ENCODE data around the gene NR0B2. TPM values are rescaled to one million over a fixed set of nuclear protein-coding genes. Genes with fewer than 3 reads are reported as not detected.

Gene NR0B2
- total and polyA plus RNA-seq, 2 of the 13 experiments (the other 11 are each of a cell fraction or from before 2014, with no cell fraction given), result 72.5 to 133 TPM

DNA sequence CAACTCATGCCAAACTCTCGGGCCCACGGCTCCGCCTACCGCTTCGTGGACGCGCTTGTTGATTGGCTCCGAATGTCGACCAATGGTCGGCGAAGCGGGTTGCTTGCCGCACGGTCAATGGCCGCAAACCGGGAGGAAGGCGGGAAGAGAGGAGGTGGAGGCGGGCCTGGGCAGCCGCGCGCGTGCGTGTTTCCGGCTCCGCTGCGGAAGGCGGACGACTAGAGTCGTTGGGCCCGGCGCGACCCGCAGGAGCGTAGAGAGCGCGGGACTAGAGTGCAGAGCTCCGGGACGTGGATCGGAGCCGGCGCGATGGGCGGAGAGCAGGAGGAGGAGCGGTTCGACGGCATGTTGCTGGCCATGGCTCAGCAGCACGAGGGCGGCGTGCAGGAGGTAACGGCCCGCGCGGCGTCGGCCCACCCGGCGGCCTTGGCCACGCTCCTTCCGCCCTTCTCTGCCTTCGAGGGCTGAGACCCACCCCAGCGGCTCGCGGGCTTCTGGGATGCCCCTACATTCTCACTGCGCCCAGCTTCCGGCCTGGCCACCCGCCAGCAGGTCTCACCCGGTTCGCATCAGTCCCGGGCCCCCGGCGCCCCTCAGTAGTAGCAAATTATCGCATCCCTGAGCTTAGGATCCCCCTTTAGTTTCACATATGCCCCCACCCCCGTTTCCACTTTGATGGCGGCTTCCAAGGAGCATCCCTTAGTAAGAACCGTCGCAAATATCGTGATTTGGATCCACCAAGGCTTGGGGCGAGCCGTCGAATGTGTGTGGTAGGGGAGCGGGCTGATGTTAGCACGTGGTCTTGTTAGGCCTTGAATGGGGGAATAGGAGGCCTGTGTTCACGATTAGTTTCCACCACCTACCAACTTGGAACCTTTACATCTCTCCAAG, 8.0 kb upstream of the NR0B2 start, which contains the start of gene NUDC (continued):
- TF ChIP-seq, protein P1, sequence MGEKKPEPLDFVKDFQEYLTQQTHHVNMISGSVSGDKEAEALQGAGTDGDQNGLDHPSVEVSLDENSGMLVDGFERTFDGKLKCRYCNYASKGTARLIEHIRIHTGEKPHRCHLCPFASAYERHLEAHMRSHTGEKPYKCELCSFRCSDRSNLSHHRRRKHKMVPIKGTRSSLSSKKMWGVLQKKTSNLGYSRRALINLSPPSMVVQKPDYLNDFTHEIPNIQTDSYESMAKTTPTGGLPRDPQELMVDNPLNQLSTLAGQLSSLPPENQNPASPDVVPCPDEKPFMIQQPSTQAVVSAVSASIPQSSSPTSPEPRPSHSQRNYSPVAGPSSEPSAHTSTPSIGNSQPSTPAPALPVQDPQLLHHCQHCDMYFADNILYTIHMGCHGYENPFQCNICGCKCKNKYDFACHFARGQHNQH (CRISPR knock-in tag; IDR thresholded peaks at IDR 0.05), result peak; percentile 67; the same call in 1 of the 2 replicates
- TF ChIP-seq RARA (CRISPR knock-in tag; IDR thresholded peaks at IDR 0.05), result no peak
- TF ChIP-seq ZNF20 (CRISPR knock-in tag; IDR thresholded peaks at IDR 0.05), result peak; percentile 92; the same call in 1 of the 2 replicates
- TF ChIP-seq, protein P2, sequence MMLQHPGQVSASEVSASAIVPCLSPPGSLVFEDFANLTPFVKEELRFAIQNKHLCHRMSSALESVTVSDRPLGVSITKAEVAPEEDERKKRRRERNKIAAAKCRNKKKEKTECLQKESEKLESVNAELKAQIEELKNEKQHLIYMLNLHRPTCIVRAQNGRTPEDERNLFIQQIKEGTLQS (CRISPR knock-in tag; IDR thresholded peaks at IDR 0.05), result peak; percentile 41; the same call in 1 of the 2 replicates
- TF ChIP-seq, protein P3, sequence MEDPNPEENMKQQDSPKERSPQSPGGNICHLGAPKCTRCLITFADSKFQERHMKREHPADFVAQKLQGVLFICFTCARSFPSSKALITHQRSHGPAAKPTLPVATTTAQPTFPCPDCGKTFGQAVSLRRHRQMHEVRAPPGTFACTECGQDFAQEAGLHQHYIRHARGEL (CRISPR knock-in tag; IDR thresholded peaks at IDR 0.05), result no peak
- TF ChIP-seq ZNF446 (CRISPR knock-in tag; IDR thresholded peaks at IDR 0.05), result peak; percentile 96; the same call in 1 of the 2 replicates
- TF ChIP-seq, protein P4, sequence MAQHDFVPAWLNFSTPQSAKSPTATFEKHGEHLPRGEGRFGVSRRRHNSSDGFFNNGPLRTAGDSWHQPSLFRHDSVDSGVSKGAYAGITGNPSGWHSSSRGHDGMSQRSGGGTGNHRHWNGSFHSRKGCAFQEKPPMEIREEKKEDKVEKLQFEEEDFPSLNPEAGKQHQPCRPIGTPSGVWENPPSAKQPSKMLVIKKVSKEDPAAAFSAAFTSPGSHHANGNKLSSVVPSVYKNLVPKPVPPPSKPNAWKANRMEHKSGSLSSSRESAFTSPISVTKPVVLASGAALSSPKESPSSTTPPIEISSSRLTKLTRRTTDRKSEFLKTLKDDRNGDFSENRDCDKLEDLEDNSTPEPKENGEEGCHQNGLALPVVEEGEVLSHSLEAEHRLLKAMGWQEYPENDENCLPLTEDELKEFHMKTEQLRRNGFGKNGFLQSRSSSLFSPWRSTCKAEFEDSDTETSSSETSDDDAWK (CRISPR knock-in tag; IDR thresholded peaks at IDR 0.05), result no peak
- no peak; the same call in 1 of the 2 replicates for TF ChIP-seq KDM3A (CRISPR knock-in tag; IDR thresholded peaks at IDR 0.05; ENCODE audit: low read depth)
- peak; percentile 90 for TF ChIP-seq SAP130 (CRISPR knock-in tag; IDR thresholded peaks at IDR 0.05; ENCODE audit: low read depth)
- TF ChIP-seq, protein P5, sequence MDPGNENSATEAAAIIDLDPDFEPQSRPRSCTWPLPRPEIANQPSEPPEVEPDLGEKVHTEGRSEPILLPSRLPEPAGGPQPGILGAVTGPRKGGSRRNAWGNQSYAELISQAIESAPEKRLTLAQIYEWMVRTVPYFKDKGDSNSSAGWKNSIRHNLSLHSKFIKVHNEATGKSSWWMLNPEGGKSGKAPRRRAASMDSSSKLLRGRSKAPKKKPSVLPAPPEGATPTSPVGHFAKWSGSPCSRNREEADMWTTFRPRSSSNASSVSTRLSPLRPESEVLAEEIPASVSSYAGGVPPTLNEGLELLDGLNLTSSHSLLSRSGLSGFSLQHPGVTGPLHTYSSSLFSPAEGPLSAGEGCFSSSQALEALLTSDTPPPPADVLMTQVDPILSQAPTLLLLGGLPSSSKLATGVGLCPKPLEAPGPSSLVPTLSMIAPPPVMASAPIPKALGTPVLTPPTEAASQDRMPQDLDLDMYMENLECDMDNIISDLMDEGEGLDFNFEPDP (CRISPR knock-in tag; conservative IDR thresholded peaks at IDR 0.05), result peak; percentile 66; the same call in 1 of the 2 replicates
- no peak for TF ChIP-seq ZNF10 (CRISPR knock-in tag; IDR thresholded peaks at IDR 0.05; ENCODE audit: borderline replicate concordance, low read depth)
- no peak for TF ChIP-seq PHF5A (CRISPR knock-in tag; IDR thresholded peaks at IDR 0.05; ENCODE audit: low read depth, unreplicated experiment)
- no peak; the same call in 1 of the 2 replicates for TF ChIP-seq ZNF143 (CRISPR knock-in tag; IDR thresholded peaks at IDR 0.05)
- TF ChIP-seq PTBP1 (IDR thresholded peaks at IDR 0.05; ENCODE audit: low read depth, low read length, poor library complexity, severe bottlenecking), result no peak
- TF ChIP-seq POGZ (CRISPR knock-in tag; IDR thresholded peaks at IDR 0.05), result peak; percentile 73
- peak; percentile 15; the same call in 1 of the 2 replicates for TF ChIP-seq ZNF33B (CRISPR knock-in tag; IDR thresholded peaks at IDR 0.05)
- TF ChIP-seq GFI1 (CRISPR knock-in tag; IDR thresholded peaks at IDR 0.05; ENCODE audit: borderline replicate concordance), result no peak; the same call in 1 of the 2 replicates
- TF ChIP-seq MIER2 (CRISPR knock-in tag; IDR thresholded peaks at IDR 0.05), result no peak
- TF ChIP-seq TRIM24 (CRISPR knock-in tag; IDR thresholded peaks at IDR 0.05), result no peak
- TF ChIP-seq ZNF724P (CRISPR knock-in tag; IDR thresholded peaks at IDR 0.05; ENCODE audit: borderline replicate concordance), result peak; percentile 72; the same call in 1 of the 2 replicates
- TF ChIP-seq ATRX (CRISPR knock-in tag; IDR thresholded peaks at IDR 0.05; ENCODE audit: borderline replicate concordance), result no peak
- TF ChIP-seq SMAD1 (CRISPR knock-in tag; IDR thresholded peaks at IDR 0.05; ENCODE audit: borderline replicate concordance, low read depth), result no peak; the same call in 1 of the 2 replicates
- TF ChIP-seq ZNF441 (CRISPR knock-in tag; IDR thresholded peaks at IDR 0.05; ENCODE audit: borderline replicate concordance), result no peak

Data from HepG2 (cell line).